H9 (cell line): ENCODE measurements around the gene MT2A. TPM values are rescaled to one million over a fixed set of nuclear protein-coding genes. Genes with fewer than 3 reads are reported as not detected.

Experiments used
- DNase-seq: peaks from one replicate; pipeline ENCODE4 v3.0.0-alpha.2; 2017
- H2AFZ ChIP-seq: one replicate; pipeline ENCODE4 v1.6.1; 2013; ENCODE audit warnings: mild to moderate bottlenecking, low read length, control low read depth, moderate library complexity
- H2AK5ac ChIP-seq: 2 replicates; pipeline ENCODE4 v1.6.1; 2013; ENCODE audit warnings: low read length, control low read depth, mixed read lengths; ENCODE audit not compliant: insufficient read length
- H2BK120ac ChIP-seq: one replicate; pipeline ENCODE4 v1.6.1; 2013; ENCODE audit warnings: low read depth, mild to moderate bottlenecking, low read length, control low read depth, inconsistent platforms; ENCODE audit not compliant: poor library complexity, severe bottlenecking
- H2BK12ac ChIP-seq: 2 replicates; pipeline ENCODE4 v1.6.1; 2013; ENCODE audit warnings: low read length, control low read depth, mixed read lengths, low read depth; ENCODE audit not compliant: insufficient read length
- H2BK15ac ChIP-seq: 2 replicates; pipeline ENCODE4 v1.6.1; 2013; ENCODE audit warnings: low read depth, low read length, control low read depth
- H2BK20ac ChIP-seq: one replicate; pipeline ENCODE4 v1.6.1; 2013; ENCODE audit warnings: low read depth, mild to moderate bottlenecking, low read length, control low read depth, inconsistent platforms; ENCODE audit not compliant: poor library complexity, severe bottlenecking
- H2BK5ac ChIP-seq: 2 replicates; pipeline ENCODE4 v1.6.1; 2013; ENCODE audit warnings: low read length, control low read depth, mixed read lengths; ENCODE audit not compliant: insufficient read length
- H3K14ac ChIP-seq: 2 replicates; pipeline ENCODE4 v1.6.1; 2013; ENCODE audit warnings: low read length, control low read depth; ENCODE audit not compliant: insufficient read depth
- H3K18ac ChIP-seq: 2 replicates; pipeline ENCODE4 v1.6.1; 2013; ENCODE audit warnings: low read depth, mild to moderate bottlenecking, mixed read lengths, low read length, control low read depth; ENCODE audit not compliant: insufficient read length
- H3K23ac ChIP-seq: 2 replicates; pipeline ENCODE4 v1.6.1; 2013; ENCODE audit warnings: low read length, control low read depth, mixed read lengths, low read depth; ENCODE audit not compliant: insufficient read length
- H3K23me2 ChIP-seq: 2 replicates; pipeline ENCODE4 v1.6.1; 2013; ENCODE audit warnings: low read depth, mild to moderate bottlenecking, mixed read lengths, low read length, control low read depth; ENCODE audit not compliant: insufficient read length, poor library complexity, severe bottlenecking
- H3K27ac ChIP-seq: 2 replicates; pipeline ENCODE4 v1.5.1; 2013; ENCODE audit warnings: low read length, control low read depth, mixed read lengths, low read depth; ENCODE audit not compliant: insufficient read length
- H3K27me3 ChIP-seq: 2 replicates; pipeline ENCODE4 v1.6.1; 2013; ENCODE audit warnings: low read length, control low read depth, inconsistent platforms; ENCODE audit not compliant: insufficient read depth
- H3K4ac ChIP-seq: 2 replicates; pipeline ENCODE4 v1.6.1; 2013; ENCODE audit warnings: low read depth, mild to moderate bottlenecking, control low read depth, inconsistent platforms, low read length, moderate library complexity
- H3K4me1 ChIP-seq: 2 replicates; pipeline ENCODE4 v1.6.1; 2013; ENCODE audit warnings: low read length, control low read depth, inconsistent platforms; ENCODE audit not compliant: insufficient read depth
- H3K4me2 ChIP-seq: 2 replicates; pipeline ENCODE4 v1.6.1; 2013; ENCODE audit warnings: low read length, control low read depth, mixed read lengths; ENCODE audit not compliant: insufficient read length, insufficient read depth
- H3K56ac ChIP-seq: 2 replicates; pipeline ENCODE4 v1.6.1; 2013; ENCODE audit warnings: low read depth, mild to moderate bottlenecking, mixed read lengths, low read length, control low read depth; ENCODE audit not compliant: insufficient read length
- H3K79me1 ChIP-seq: 2 replicates; pipeline ENCODE4 v1.6.1; 2013; ENCODE audit warnings: low read depth, mild to moderate bottlenecking, moderate library complexity, low read length, control low read depth, inconsistent platforms; ENCODE audit not compliant: insufficient read depth, poor library complexity, severe bottlenecking
- H3K79me2 ChIP-seq: 2 replicates; pipeline ENCODE4 v1.6.1; 2013; ENCODE audit warnings: low read length, control low read depth, inconsistent platforms; ENCODE audit not compliant: insufficient read depth
- H3K9ac ChIP-seq: 2 replicates; pipeline ENCODE4 v1.6.1; 2013; ENCODE audit warnings: low read length, control low read depth, mixed read lengths; ENCODE audit not compliant: insufficient read length; ENCODE audit errors: extremely low read depth
- H3K9me3 ChIP-seq: one replicate; pipeline ENCODE4 v1.6.1; 2013; ENCODE audit warnings: low read depth, low read length, inconsistent platforms; ENCODE audit not compliant: control insufficient read depth
- H3T11ph ChIP-seq: one replicate; pipeline ENCODE4 v1.6.1; 2013; ENCODE audit warnings: mild to moderate bottlenecking, low read length, control low read depth, inconsistent platforms
- H4K20me1 ChIP-seq: one replicate; pipeline ENCODE4 v1.6.1; 2013; ENCODE audit not compliant: control insufficient read depth, insufficient read length, insufficient read depth
- H4K5ac ChIP-seq: 2 replicates; pipeline ENCODE4 v1.6.1; 2013; ENCODE audit warnings: low read depth, mild to moderate bottlenecking, mixed read lengths, low read length, control low read depth; ENCODE audit not compliant: insufficient read length
- H4K8ac ChIP-seq: replicated peaks from 2 replicates; pipeline ENCODE4 v1.6.1; 2013; ENCODE audit warnings: low read length, control low read depth, mixed read lengths, low read depth; ENCODE audit not compliant: insufficient read length
- H4K91ac ChIP-seq: 2 replicates; pipeline ENCODE4 v1.6.1; 2013; ENCODE audit warnings: low read depth, mild to moderate bottlenecking, moderate library complexity, mixed read lengths, low read length, control low read depth; ENCODE audit not compliant: insufficient read length
- H3K27ac Mint-ChIP-seq, 3 experiments: 2 replicates in 2 of 3; 3 replicates in 1 of 3; pipeline ENCODE4 v1.8.0; 2020 to 2021; ENCODE audit warnings: mixed read lengths in 3 of 3, mild to moderate bottlenecking in 1 of 3, moderate library complexity in 1 of 3
- H3K27me3 Mint-ChIP-seq: 2 replicates; pipeline ENCODE4 v1.8.0; 2021; ENCODE audit warnings: low read depth, mild to moderate bottlenecking, moderate library complexity, mixed read lengths
- H3K36me3 Mint-ChIP-seq, 3 experiments: 2 replicates in 2 of 3; 3 replicates in 1 of 3; pipeline ENCODE4 v1.8.0; 2020 to 2021; ENCODE audit warnings: low read depth in 3 of 3, mixed read lengths in 3 of 3; ENCODE audit not compliant: insufficient read depth in 1 of 3
- H3K4me1 Mint-ChIP-seq, 2 experiments: 2 replicates each; pipeline ENCODE4 v1.8.0; 2020; ENCODE audit warnings: mixed read lengths in 2 of 2
- H3K4me3 Mint-ChIP-seq, 2 experiments: 2 replicates in 1 of 2; 3 replicates in 1 of 2; pipeline ENCODE4 v1.8.0; 2020 to 2021; ENCODE audit warnings: mild to moderate bottlenecking in 2 of 2, mixed read lengths in 2 of 2, moderate library complexity in 1 of 2
- H3K9me3 Mint-ChIP-seq, 2 experiments: 2 replicates in 1 of 2; 3 replicates in 1 of 2; pipeline ENCODE4 v1.8.0; 2020; ENCODE audit warnings: mild to moderate bottlenecking in 2 of 2, mixed read lengths in 2 of 2, moderate library complexity in 1 of 2
- CTCF ChIP-seq: fragments of 200-600 bp; sonication (generic); conservative IDR thresholded peaks from 3 replicates; pipeline ENCODE4 v1.8.0; 2021; ENCODE audit warnings: antibody characterized with exemption, mild to moderate bottlenecking
- WGBS: extraction: QIAGEN DNeasy Blood & Tissue Kit; methylation state at CpG from one replicate; pipeline ENCODE4 v1.1.7; 2013; ENCODE audit warnings: missing lambda C conversion rate, low lambda C conversion rate, mixed read lengths; ENCODE audit not compliant: insufficient read length; ENCODE audit errors: extremely low coverage; 5-methylcytosine and 5-hydroxymethylcytosine counted together
- total RNA-seq: library from RNA; stranded (reverse); gene quantifications from 2 replicates; pipeline ENCODE4 v1.2.1, GENCODE V29; 2021

Gene MT2A
- total RNA-seq, 1 experiment from 2014 or later, result 63.1 TPM

- peaks cover 95% of the 10 kb centered on the region for H3K27me3 Mint-ChIP-seq
- Histone ChIP-seq H3K14ac (no peak overlapping the region), H3K79me1 (no peaks in the 10 kb centered on the region), H2BK5ac (no peak overlapping the region), H3K27ac (no peak overlapping the region), H3K56ac (no peak overlapping the region), H2AFZ (no peak overlapping the region), H2BK120ac (no peak overlapping the region), H3K18ac (no peak overlapping the region), H2BK12ac (no peak overlapping the region), H4K8ac (no peak overlapping the region), H3K9me3 (no peaks in the 10 kb centered on the region), H4K91ac (no peak overlapping the region), H3K4me2 (no peak overlapping the region), H3K9ac (no peak overlapping the region), H3K23me2 (no peaks in the 10 kb centered on the region), H3K4me1 (no peaks in the 10 kb centered on the region), H3K4ac (no peak overlapping the region), H3T11ph (no peak overlapping the region), H3K23ac (no peak overlapping the region), H3K79me2 (no peaks in the 10 kb centered on the region), H2BK20ac (no peak overlapping the region), H4K20me1 (no peaks in the 10 kb centered on the region), H4K5ac (no peak overlapping the region), H3K27me3 (peaks cover 63% of the 10 kb centered on the region; the same call in 1 of the 2 replicates), H2BK15ac (no peak overlapping the region), H2AK5ac (no peak overlapping the region)
- no peaks in the 10 kb centered on the region for H3K36me3 Mint-ChIP-seq
- no peak for DNase-seq
- no CpG with 5 or more reads among the region's 1 CpG for WGBS
- no peak overlapping the region; a peak in 1 of 5 replicates for H3K4me3 Mint-ChIP-seq
- no peak for TF ChIP-seq CTCF
- H3K4me1 Mint-ChIP-seq, result peaks cover 16 to 29% of the 10 kb centered on the region in 2 experiments
- H3K9me3 Mint-ChIP-seq, result no peaks in the 10 kb centered on the region; a peak in 1 of 5 replicates
- no peak overlapping the region for H3K27ac Mint-ChIP-seq
Measured at GRCh38 chr16:56645311-56645710, 36.9 kb downstream of the MT2A start.
